ENCODE data around the gene ANGPTL8.

DNA sequence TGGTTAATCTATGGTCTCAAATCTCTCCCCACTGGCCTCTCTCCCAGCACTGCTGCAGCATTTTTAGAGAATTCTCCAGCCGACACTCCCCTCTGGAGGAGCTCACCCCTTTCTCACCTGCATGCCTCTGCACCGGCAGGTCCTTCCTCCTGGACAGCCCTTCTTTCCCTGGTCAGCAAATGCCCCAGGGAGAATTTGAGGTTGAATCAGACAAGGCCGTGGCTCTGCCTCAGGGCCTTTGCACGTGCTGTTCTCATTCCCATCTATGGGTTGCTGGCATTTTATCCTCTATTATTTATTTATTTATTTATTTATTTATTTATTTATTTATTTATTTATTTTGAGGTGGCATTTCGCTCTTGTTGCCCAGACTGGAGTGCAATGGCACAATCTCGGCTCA is 24.3 kb downstream of the ANGPTL8 start:
- TF ChIP-seq, protein P1, sequence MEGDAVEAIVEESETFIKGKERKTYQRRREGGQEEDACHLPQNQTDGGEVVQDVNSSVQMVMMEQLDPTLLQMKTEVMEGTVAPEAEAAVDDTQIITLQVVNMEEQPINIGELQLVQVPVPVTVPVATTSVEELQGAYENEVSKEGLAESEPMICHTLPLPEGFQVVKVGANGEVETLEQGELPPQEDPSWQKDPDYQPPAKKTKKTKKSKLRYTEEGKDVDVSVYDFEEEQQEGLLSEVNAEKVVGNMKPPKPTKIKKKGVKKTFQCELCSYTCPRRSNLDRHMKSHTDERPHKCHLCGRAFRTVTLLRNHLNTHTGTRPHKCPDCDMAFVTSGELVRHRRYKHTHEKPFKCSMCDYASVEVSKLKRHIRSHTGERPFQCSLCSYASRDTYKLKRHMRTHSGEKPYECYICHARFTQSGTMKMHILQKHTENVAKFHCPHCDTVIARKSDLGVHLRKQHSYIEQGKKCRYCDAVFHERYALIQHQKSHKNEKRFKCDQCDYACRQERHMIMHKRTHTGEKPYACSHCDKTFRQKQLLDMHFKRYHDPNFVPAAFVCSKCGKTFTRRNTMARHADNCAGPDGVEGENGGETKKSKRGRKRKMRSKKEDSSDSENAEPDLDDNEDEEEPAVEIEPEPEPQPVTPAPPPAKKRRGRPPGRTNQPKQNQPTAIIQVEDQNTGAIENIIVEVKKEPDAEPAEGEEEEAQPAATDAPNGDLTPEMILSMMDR (IDR thresholded peaks at IDR 0.05), result no peak
- TF ChIP-seq POLR2AphosphoS5 (IDR thresholded peaks at IDR 0.05; ENCODE audit: low read depth, low read length) (no peak), SIN3A (IDR thresholded peaks at IDR 0.05; ENCODE audit: borderline replicate concordance, insufficient read depth, low read depth, low read length) (no peak)
- TF ChIP-seq, protein P2, sequence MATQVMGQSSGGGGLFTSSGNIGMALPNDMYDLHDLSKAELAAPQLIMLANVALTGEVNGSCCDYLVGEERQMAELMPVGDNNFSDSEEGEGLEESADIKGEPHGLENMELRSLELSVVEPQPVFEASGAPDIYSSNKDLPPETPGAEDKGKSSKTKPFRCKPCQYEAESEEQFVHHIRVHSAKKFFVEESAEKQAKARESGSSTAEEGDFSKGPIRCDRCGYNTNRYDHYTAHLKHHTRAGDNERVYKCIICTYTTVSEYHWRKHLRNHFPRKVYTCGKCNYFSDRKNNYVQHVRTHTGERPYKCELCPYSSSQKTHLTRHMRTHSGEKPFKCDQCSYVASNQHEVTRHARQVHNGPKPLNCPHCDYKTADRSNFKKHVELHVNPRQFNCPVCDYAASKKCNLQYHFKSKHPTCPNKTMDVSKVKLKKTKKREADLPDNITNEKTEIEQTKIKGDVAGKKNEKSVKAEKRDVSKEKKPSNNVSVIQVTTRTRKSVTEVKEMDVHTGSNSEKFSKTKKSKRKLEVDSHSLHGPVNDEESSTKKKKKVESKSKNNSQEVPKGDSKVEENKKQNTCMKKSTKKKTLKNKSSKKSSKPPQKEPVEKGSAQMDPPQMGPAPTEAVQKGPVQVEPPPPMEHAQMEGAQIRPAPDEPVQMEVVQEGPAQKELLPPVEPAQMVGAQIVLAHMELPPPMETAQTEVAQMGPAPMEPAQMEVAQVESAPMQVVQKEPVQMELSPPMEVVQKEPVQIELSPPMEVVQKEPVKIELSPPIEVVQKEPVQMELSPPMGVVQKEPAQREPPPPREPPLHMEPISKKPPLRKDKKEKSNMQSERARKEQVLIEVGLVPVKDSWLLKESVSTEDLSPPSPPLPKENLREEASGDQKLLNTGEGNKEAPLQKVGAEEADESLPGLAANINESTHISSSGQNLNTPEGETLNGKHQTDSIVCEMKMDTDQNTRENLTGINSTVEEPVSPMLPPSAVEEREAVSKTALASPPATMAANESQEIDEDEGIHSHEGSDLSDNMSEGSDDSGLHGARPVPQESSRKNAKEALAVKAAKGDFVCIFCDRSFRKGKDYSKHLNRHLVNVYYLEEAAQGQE (IDR thresholded peaks at IDR 0.05; ENCODE audit: insufficient read depth in 1 of 2, low read depth in 2 of 2, low read length in 1 of 2), result no peak

Measured in Panc1 (cell line).